ENCODE data around the gene TAGLN2.
A peak's percentile ranks its signal among the peaks of the same experiment; 100 is the strongest.

TAGLN2 gene

DNA sequence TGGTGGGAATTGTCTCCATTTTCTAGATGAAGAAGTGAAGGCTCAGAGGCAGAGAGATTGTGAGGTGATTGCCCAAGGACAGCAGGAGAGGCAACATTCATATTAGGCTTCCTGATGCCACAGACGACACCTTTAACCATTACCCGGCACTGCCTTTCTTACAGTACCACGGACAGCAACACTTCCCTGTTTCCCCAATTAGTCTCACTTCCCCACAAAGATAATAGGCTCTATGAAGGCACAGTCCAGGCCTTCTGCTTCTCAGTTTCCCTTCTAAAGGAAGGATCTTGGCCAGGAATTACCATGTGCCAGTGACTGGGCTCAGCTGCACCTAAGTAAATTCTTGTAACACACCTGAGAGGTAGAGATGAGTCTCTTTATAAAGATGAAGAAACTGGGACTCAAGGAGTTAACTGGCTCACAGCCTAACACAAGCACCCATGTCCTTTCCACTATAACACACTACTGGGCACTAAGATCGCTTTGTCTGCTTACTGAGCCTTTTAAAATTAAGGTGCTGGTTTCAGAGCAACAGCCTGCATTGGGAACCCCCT is 10.5 kb upstream of the TAGLN2 start:
- DNase-seq (ENCODE audit: low read depth in 2 of 2), result no peak

DNA sequence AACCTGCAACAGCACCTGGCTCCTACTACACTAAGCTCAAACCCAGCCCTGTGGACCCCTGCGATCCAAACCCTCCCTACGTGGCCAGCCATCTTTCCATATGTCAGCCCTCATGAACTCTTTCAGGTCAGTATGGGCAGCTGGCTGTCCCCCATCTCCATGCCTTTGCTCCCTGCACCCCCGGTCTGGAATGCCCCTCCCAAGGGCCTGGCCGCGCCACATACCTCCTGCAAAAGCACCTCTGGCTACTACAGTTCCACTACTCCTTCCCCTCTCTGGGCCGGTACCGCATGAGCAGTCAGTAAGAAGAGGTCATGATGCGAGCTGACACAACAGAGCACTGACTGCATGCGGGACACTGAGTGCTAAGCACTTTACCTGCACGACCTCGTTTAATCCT is 10.0 kb upstream of the TAGLN2 start:
- DNase-seq (ENCODE audit: low read depth in 2 of 2), result no peak

DNA sequence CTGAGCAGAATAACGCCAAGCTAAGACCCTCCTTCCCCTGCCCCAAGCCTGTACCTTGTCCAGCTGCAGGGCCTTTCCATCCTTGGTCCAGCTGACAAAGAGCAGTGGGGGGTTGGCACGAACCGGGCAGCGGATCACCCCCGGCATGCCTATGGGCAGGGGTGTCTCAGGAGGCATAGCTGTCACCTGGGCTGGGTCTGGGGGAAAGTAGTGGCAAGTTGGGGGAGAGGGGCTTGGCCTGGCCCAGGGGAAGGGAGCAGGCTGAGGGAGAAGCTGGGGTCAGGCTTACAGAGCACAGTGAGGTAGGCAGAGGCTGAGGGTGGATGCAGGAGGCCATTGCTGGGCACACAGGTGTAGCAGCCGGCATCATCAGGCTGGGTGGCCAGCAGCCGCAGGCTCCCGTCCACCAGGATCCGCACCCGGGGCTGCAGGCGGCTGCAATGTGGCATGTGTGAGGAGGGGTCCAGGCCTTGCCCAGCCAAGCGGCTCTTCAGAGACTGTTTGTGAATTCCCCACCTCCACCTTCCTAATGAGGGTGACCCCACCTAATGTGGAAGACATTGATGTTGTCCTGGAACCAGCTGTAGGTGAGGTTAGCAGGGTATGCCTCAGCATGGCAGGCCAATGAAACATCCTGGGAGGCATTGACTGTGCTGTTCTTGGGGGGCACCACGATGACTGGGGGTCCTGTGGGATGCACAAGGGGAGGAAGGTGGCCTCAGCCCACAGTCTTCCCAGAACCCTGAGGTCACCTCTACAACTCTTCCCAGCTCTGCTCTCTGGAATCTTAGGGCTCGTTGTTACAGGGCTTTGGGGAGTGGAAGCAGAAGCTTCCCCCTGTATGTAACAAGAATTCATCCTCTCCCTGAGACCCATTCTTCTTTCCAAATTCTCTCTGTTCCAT is 9.1 kb upstream of the TAGLN2 start:
- DNase-seq (ENCODE audit: low read depth in 2 of 2), result no peak

DNA sequence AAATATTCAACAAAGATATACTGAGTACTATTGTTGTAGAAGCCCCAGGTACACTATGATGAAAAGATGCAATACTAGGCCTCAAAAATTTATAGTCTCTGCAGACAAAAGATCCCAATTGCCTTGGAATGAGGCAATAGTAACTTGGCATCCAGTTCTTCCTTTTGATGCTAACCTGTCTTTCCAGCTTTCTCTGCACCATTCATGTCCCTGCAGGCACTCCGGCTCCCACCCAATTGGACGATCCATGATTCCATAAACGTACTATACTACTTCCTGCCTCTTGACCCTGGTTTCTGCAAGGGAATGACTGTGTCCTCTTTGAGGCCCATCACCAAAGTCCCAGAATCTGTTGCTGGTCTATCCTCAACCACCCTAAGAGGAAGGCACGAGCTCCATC is 8.0 kb upstream of the TAGLN2 start:
- no peak for DNase-seq (ENCODE audit: low read depth in 2 of 2)

DNA sequence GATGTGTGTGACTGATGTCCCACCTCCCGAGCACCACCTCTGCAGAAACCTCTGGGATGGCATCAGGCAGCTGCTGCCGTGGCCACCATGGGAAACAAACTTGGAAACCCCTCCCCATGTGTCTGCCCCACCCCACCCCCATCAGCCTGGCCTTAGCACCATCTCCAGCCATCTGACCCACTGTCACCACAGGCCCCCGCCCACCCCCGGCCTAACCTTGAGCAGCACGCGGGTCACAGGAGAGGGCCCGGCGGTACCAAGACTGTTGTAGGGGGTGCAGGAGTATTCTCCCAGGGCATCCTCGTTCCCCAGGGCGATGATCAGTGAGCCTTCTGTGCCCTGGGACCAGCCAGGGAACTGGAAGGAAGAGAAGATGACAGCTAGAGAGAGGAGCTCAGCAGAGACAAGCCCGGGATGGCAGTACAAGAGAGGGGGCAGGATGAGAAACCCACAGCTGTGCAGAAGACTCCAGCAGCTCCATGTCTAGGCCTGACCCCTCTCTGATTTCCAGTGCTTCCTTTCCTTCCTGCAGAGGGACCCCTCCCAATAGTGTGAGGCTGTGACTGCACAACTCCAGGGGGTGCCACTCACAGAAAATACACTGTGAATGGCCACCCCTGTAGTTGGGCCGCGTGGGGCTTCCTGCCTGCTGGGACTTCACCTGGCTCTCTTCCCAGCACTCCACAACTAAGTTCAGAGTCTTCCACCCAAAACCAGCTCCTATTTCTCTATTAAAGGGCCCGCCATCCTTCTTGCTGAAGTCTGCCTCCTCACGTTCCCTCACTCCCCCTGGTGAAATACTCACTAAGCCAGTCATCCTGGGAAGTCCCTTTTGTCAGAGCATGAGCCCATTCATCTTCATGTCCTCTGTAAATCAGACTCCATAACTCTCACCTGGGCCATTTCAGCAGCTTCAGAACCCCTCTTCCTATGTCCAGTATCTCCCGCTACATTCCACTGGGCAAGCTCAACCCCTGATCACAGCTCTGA is 7.3 kb upstream of the TAGLN2 start:
- DNase-seq (ENCODE audit: low read depth in 2 of 2), result no peak

DNA sequence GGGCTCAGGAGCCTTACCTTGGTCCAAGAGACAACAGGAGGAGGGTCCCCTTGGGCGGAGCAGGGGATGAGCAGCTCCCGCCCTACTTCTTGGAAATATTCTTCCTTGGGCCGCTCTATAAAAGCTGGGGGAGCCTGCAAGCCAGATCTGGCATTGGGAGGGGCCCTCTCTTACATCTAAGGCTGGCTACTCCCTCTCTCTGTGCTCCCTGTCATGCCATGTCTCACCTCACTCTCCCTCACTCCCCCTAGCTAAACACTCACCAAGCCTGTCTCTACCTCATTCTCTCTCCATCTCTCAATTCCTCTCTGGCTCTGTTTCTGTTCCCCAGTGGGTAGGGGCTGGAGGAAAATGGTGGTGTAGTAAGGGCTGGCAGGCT is 6.5 kb upstream of the TAGLN2 start:
- no peak for DNase-seq (ENCODE audit: low read depth in 2 of 2)

DNA sequence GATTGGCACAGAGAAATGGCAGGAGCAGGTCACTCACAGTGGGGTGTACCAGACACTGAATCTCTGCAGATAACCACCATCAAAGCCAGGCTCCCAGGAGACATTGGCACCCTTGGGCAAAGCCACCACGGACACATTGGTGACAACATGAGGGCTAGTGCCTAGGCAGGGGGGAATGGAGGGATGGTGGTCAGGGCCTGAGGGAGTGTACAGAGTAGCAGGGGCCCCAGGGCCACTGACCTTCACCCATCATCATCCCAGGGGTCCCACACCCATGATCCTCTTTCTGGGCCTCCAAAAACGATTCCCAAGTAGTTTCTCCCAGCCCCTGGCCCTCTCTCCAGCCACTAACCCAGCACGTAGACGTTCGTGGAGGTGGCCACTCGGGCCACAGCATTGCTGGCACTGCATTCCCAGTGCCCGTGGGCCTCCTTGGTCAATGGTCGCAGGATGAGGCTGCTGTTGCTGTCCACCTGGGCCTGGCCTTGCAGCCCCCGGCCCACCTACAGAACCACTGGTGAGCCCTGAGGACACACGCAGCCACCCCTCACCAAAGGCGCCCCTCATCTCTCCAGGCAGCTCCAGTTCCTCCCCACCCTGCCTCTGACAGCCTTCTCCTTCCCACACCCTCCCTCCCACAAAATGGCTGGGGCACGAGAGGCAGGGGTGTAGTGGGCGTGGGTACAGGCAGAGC is 5.9 kb upstream of the TAGLN2 start:
- DNase-seq (ENCODE audit: low read depth in 2 of 2), result no peak

DNA sequence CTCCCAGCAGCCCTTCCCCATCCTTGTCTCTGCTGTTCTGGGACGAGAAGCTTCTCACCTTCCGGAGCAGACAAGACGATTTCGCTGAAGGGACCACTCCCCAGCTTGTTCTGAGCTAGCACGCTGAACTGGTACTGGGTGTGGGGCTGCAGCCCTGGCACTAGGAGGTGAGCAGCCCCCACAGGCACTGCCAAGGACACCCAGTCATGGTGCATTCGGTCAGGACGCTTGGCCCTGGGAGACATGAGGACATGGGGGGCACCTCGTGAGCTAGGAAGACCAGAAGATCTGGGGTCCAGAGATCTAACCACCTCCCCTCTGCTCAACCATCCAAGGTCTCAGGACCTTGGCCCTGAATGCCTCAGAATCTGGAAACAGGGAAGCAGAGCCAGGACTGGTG is 5.3 kb upstream of the TAGLN2 start:
- no peak for DNase-seq (ENCODE audit: low read depth in 2 of 2)

DNA sequence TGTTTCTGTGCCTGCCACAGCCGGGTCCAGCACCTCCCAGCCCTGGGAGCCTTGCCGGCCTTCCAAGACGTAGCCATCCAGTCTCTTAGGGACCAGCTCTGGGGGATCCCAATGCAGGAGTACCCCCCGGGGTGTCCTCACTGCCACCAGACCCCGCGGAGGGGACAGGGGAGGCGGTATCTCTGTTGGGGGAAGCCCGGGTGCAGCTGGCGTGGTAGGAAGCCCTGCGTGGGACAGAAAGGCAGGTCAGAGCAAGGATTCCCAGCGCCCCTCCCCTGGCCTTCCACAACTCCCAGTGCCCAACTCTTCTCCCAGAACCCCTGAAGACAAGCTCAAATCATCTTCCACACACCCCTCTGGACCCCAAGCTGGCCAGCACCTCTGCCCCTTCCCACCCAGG is 4.9 kb upstream of the TAGLN2 start:
- no peak for DNase-seq (ENCODE audit: low read depth in 2 of 2)

DNA sequence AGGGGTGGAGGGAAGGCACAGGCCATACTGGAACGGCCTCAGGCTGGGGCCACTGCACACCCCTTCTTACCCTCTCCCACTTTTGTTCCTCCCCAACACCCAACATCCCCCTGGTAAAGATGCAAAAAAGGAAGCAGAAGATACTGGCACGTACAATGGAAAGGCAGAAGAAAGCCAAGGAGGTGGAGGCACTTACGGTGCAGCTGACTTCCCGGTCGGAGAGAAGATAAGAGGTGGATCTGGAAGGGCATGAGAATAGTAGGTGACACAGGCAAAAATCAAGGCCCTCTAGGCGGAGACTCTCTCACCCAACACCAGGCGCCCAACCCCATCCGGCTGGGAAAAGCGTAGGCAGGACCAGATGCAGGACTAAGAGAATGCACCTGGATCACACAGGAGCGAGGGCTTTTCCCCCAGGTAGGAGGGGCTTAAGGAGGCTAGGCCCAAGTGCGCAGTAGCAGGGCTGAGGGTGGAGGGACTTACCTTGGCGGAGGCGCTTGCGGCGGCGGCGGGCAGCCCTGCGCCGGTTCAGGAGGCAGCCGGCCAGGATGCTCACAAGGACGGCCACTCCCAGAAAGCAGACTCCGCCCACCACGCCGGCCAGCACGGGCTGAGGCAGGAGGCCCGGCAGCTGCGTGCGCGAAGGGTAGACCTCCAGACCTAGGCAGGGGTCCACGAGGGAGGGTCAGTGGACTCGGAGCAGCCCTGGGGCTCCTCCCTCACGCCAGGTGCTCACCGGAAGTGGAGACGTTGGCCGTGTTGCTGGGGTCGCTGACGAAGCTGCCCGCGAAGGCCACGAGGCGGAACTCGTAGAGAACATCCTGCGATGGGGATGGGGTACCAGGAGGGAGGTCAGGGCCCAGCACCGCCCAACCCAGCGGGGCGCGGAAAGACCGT is 4.1 kb upstream of the TAGLN2 start:
- DNase-seq (ENCODE audit: low read depth in 2 of 2), result no peak

DNA sequence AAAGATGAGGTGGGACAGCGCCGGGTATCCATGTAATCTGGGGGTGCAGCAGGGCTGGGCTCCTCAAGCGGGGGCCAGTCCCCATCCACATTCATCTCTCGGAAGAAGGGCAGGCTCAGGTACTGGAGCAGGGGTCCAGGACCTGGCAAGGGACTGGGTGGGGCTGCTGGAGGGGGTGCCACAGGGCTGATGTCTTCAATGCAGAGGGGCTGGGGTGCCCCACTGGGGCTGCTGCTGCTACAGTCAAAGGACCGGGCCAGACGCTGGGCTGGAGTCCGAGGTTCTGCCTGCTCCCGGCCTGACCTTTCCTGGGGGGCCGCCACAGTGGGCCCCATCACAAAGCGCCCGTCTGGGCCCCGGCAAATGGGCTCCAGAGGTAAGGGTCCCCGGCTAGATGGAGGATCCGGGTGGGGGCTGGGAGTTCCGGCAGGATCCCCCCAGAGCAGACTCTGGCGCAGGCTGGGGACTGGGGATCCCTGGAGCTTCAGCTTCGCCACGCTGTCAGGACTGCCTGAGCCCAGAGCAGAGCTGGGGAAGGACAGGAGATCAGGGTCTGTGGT is 3.3 kb upstream of the TAGLN2 start:
- DNase-seq (ENCODE audit: low read depth in 2 of 2), result no peak

DNA sequence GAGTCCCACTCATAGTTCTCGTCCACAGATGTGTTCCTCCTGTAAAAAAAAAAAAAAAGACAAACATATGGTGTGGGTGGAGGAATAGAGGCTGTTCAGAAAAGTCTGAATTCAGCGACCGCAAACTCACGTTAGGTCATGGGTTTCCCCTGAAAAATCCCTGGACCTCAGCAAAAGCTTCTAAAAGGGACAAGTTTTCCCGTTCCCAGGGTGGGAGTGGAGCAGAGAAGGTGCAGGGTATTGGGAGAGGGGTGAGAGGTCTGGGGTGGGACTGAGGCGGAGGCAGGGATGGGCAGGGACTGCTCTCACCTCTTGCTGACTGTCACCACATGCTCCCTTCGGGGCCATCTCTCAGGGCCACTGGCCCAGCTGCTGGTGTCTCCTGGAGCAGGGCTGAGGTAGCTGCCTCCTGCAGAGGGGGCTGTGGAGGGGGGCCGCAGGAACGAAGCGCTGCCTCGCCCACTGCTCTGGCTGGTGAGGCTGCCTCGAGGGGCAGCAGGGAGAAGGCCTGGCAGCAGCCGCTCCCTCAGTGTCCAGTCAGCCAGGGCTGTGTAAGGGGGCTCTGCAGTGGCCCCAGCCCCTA is 2.6 kb upstream of the TAGLN2 start:
- no peak for DNase-seq (ENCODE audit: low read depth in 2 of 2)

DNA sequence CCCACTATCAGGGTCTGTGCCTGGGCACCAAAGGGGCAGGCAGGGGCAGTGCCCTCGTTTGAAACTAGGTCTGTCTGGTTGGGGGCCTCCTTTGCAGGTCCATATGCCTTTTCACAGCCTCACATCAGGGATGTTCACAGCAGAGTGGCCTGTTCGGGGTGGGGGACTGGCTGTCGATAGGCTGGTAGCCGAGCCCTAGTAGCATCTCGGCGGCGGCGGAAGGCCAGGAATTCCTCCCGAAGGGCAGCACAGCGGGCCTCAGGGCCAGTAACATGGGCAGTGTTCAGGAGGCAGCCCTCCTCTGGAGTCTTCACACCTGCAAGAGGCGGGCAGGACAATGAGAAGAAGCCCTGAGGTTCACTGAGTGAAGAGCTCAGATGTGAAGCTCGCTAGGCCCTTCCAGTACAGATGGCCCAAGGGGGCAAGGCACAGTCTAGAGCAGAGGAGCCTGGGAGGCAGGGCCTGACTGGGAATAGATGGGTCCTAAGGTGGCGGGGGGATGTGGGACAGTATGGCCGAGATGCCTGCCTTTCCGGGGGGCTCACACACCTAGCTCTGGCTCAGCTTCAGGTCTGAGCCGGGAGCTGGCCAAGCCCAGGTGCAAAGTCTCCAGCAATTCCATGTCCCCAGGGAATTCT is 2.0 kb upstream of the TAGLN2 start:
- DNase-seq (ENCODE audit: low read depth in 2 of 2), result no peak

DNA sequence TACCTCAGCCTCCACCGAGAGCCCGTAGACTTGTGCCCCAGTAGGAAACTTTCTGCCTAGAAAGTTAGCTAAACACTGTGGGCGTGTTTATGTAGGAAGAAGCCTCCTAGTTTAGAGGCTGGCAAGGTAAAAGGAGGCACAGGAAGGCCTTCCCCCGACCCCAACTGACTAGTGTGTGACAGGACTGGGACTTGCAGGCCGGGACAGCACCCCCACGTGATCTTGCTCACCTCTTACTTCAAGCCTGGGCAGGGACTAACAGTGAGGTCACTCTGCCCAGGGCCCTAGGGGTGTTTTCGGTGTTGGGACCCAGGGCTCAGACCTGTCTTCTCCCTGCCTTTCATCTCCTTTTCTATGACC is 392 bp upstream of the TAGLN2 start:
- no peak for DNase-seq (ENCODE audit: low read depth in 2 of 2)

DNA sequence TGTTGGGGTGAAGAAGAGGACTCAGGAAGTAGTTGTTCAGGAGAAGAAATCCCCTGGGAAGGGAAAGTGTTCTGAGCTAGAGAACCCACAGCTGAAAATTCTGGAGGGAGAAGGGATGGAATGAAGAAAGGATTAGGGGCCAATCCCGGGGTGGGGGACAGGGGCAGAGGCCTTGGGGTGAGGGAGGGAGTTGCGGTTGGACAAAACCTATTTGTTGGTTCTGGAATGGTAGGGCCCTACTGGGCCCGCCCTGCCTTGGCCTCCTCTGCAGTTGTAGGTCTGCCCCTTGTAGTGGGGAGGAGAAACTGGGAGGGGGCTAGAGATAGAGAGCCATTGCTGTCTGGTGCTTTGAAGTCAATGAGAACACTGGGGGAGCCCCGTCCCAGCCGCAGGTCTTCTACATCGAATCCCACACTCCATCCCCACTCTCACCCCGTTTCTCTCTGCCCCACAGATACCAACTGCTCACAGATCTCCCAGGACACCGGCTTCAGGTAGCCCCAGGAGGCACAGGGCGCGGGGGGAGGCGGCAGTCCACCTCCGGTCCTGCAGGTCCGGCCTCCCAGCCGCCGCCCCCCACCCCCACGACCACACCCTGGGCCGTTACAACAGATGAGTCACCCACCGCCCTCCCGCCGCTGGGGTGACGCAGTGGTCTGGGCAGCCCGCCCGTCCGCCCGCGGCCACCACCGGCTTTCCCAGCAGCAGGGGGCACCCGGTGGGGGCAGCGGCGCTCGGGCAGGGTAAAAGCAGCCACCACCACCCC is 1.1 kb downstream of the TAGLN2 start:
- peak in 1 of 2 experiments; percentile 46 for DNase-seq (ENCODE audit: low read depth in 2 of 2)

DNA sequence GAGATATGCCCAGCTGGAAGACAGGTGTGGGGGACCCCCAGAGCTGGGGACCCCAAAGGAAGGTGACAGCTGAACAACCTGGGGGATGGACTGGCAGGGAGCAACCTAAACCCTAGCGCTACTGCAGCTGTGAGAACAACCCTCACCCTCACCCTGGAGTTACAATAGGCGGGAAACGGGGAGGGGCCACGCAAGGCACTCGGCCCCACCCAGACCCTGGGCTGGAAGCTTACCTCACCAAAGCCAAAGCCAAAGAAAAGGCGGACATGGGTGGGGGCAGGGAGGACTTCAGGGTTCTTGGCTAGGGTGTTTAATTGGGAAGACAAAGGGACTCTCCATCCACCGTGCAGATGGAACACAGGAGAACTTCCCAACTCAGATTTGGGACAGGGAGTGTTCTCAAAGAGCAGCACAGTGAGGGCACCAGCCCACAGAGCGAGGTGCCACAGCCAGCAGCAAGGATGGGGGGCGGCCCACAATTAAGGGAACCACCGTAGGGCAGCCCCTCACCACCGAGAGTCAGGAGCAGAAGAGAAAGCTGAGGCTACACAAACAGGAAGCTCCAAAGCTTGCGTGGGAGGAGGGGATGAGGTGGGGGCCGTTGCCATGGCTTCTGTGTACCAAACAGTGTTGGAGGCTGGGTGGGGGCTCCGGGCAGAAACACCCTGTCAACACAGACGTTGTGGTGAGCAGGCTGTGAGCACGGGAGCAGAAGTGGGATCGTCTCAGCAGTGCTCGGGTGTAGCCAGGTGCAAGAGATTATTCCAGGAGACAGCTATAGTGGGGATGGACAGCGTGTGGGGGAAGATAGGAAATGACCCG is 1.9 kb downstream of the TAGLN2 start:
- DNase-seq (ENCODE audit: low read depth in 2 of 2), result no peak

DNA sequence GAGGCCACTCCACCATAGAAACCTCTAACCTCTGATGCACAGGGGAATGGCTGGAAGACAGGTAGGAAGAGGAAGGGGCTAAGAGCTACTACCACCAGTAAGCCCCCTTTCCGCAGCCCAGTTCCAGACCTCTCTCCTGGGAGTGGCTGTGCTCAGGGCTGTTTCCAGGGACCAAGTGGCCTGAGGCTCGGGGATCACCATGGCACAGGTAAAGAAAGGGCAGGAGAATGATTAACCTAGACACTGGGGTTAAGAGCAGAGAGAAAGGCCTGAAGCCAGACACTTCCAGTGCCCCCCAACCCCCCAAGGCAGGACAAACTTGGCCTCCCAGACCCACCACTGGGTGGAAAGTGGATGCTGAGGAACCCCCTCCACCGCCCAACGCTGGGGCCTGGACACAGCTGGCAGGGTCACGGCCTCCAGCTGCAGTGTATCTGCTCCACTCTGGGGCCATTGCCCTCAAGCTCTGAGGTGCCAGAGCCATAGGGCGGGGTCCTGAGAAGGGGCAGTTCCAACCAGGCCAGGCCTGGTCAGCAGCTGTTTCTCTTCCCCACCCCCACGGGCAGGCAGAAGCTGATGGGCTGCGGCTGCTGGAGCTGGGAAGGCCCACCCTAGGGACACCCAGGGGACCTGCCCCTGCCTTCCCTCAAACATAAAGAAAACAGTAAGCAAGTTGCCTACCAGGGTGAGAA is 2.6 kb downstream of the TAGLN2 start:
- DNase-seq (ENCODE audit: low read depth in 2 of 2), result no peak

Measured in fibroblast of skin of left biceps (primary cell).